Stimulated activated CD8-positive, alpha-beta memory T cell treated with anti-CD3 and anti-CD28 coated beads, Interleukin-4, amount 100 ng/mL, for 24 hours (primary cell): Measurements from ENCODE around the gene VAV1.

Experiments used
- DNase-seq: peaks from one replicate; pipeline ENCODE4 v3.0.0-alpha.2; 2020; ENCODE audit warnings: low read depth

VAV1 gene

DNA sequence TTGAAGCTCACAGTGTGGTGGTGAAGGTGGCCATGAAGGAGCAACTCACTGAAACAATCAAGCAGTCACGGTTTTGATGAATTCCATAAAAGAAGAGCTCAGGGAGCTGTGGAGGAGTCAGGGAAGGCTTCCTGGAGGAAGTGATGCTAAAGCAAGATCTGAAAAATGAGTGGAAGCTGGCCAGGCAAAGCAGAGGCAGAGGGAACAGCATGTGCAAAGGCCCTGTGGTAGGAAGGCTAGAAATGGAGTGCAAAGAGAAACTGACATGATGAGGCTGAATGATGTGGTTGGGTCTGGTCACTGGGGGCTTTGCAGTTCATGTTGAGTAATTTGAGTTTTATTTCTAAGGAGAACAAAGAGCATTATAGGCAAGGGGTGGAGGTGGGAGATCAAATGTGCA is 121.8 kb downstream of the VAV1 start:
- no peak for DNase-seq

GRCh38 chr19:6903446-6903845 is 130.9 kb downstream of the VAV1 start:
- DNase-seq = no peak

DNA sequence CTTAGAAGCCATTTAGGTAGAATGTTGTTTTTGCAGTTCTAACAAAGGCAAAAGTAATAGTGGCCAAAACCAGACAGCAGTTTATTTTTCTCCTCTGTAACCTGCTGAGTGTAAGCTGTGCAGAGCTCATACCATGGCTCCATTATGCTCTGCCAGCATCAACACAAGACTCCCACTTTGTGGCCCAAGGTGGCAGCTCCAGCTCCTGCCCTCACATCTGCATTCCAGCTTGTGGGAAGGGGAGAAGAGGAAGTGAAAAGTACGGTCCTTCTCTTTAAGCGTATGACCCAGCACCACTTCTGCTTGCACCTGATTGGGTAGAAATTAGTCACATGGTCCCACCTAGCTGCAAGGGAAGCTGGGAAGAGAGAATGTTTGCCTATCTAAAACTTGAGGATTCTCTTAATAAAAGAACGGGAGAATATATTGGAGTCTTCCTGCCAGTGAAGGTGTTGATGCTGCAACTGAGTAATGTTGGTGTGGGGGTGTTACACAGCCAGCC is 134.1 kb downstream of the VAV1 start:
- DNase-seq = no peak
